T1000 (cell line): ENCODE data around the gene TEF.
"Not testable (repeated sequence)": the region's sequence is repeated elsewhere in the genome, so short reads cannot be mapped to it uniquely, and the experiment has no call there.

Source experiments
- DNase-seq: peaks from one replicate; lab custom pipeline; 2025; ENCODE audit warnings: mixed read lengths; lab: John Stamatoyannopoulos, UW

TEF gene

GRCh38 chr22:41418717-41419116 is 37.0 kb downstream of the TEF start:
- DNase-seq, result no peak

GRCh38 chr22:41425660-41426365 is 44.1 kb downstream of the TEF start:
- DNase-seq, result no peak

GRCh38 chr22:41429232-41429950 is 47.6 kb downstream of the TEF start:
- no peak for DNase-seq

- no peak for DNase-seq
Observed at GRCh38 chr22:41429951-41430332, 48.2 kb downstream of the TEF start.

- no peak for DNase-seq
Observed at GRCh38 chr22:41431656-41432055, 49.9 kb downstream of the TEF start.

GRCh38 chr22:41433480-41433879 is 51.7 kb downstream of the TEF start:
- not testable (repeated sequence) for DNase-seq

- DNase-seq, result not testable (repeated sequence)
Observed at GRCh38 chr22:41434361-41435003, 52.7 kb downstream of the TEF start.

- DNase-seq, result no peak
Observed at GRCh38 chr22:41435560-41435959, 53.8 kb downstream of the TEF start.

- no peak for DNase-seq
Observed at GRCh38 chr22:41436322-41437113, 54.8 kb downstream of the TEF start.

- DNase-seq, result no peak
Observed at GRCh38 chr22:41437198-41437597, 55.5 kb downstream of the TEF start.

GRCh38 chr22:41440511-41440910 is 58.8 kb downstream of the TEF start:
- DNase-seq, result not testable (repeated sequence)

- no peak for DNase-seq
Observed at GRCh38 chr22:41442240-41442792, 60.6 kb downstream of the TEF start.

GRCh38 chr22:41444360-41445128 is 62.8 kb downstream of the TEF start:
- DNase-seq, result peak; percentile 86

GRCh38 chr22:41445129-41446056 is 63.7 kb downstream of the TEF start:
- DNase-seq, result no peak

GRCh38 chr22:41446057-41446501 is 64.3 kb downstream of the TEF start:
- no peak for DNase-seq

- peak; percentile 90 for DNase-seq
Observed at GRCh38 chr22:41446639-41447434, 65.1 kb downstream of the TEF start, which contains the start of gene TOB2. Gene TOB2 (minus strand): TSS chr22:41446801. CDS start chr22:41437345, 9,456 bp downstream.

- DNase-seq, result peak; percentile 25
Observed at GRCh38 chr22:41447435-41448188, 65.9 kb downstream of the TEF start.

- DNase-seq, result peak; percentile 91
Observed at GRCh38 chr22:41448189-41448808, 66.6 kb downstream of the TEF start.
